Neuronal stem cell (in vitro differentiated cells): ENCODE data around the gene TMCC1.

ENCODE experiments used
- DNase-seq: peaks from one replicate; pipeline ENCODE4 v3.0.0-alpha.2; 2013; ENCODE audit warnings: low spot score
- H2AFZ ChIP-seq: one replicate; pipeline ENCODE4 v1.6.1; 2013; ENCODE audit warnings: mild to moderate bottlenecking, low read length, inconsistent platforms
- H2AK5ac ChIP-seq: 2 replicates; pipeline ENCODE4 v1.6.1; 2013; ENCODE audit warnings: low read depth, mild to moderate bottlenecking, inconsistent platforms, low read length, moderate library complexity, mixed read lengths
- H2BK120ac ChIP-seq: 2 replicates; pipeline ENCODE4 v1.6.1; 2013; ENCODE audit warnings: low read depth, mild to moderate bottlenecking, inconsistent platforms, low read length, moderate library complexity, mixed read lengths
- H2BK12ac ChIP-seq: one replicate; pipeline ENCODE4 v1.6.1; 2013; ENCODE audit warnings: low read length, inconsistent platforms
- H2BK15ac ChIP-seq: 2 replicates; pipeline ENCODE4 v1.6.1; 2013; ENCODE audit warnings: mild to moderate bottlenecking, low read length, inconsistent platforms, mixed read lengths
- H2BK5ac ChIP-seq: one replicate; pipeline ENCODE4 v1.6.1; 2013; ENCODE audit warnings: inconsistent platforms, mild to moderate bottlenecking, low read length, moderate library complexity
- H3K14ac ChIP-seq: one replicate; pipeline ENCODE4 v1.6.1; 2013; ENCODE audit warnings: low read length, inconsistent platforms
- H3K18ac ChIP-seq: 2 replicates; pipeline ENCODE4 v1.6.1; 2013; ENCODE audit warnings: low read length, inconsistent platforms
- H3K23ac ChIP-seq: 2 replicates; pipeline ENCODE4 v1.6.1; 2013; ENCODE audit warnings: low read depth, mild to moderate bottlenecking, mixed read lengths, low read length, inconsistent platforms; ENCODE audit not compliant: poor library complexity
- H3K27ac ChIP-seq: replicated peaks from 3 replicates; pipeline ENCODE4 v1.5.1; 2013; ENCODE audit warnings: low read length, inconsistent platforms
- H3K27me3 ChIP-seq, 3 experiments: 2 replicates each; pipeline ENCODE4 v1.6.1; 2013; ENCODE audit warnings: low read length in 3 of 3, mild to moderate bottlenecking in 2 of 3, inconsistent platforms in 1 of 3, low read depth in 1 of 3, mixed read lengths in 1 of 3, moderate library complexity in 1 of 3; ENCODE audit not compliant: control insufficient read depth in 3 of 3, insufficient read depth in 3 of 3
- H3K36me3 ChIP-seq, 2 donors: replicated peaks in 1 of 2; 2 replicates each; pipeline ENCODE4 v1.6.1; 2013; ENCODE audit warnings: low read length in 2 of 2; ENCODE audit not compliant: control insufficient read depth in 2 of 2, insufficient read depth in 2 of 2
- H3K4ac ChIP-seq: 2 replicates; pipeline ENCODE4 v1.6.1; 2013; ENCODE audit warnings: inconsistent platforms, mild to moderate bottlenecking, low read length, moderate library complexity
- H3K4me1 ChIP-seq, 2 donors: 1 replicate in 1 of 2; 2 replicates in 1 of 2; pipeline ENCODE4 v1.6.1; 2013; ENCODE audit warnings: low read length in 2 of 2, low read depth in 1 of 2; ENCODE audit not compliant: control insufficient read depth in 2 of 2, insufficient read depth in 1 of 2
- H3K4me2 ChIP-seq: one replicate; pipeline ENCODE4 v1.6.1; 2013; ENCODE audit warnings: mild to moderate bottlenecking, low read length, inconsistent platforms; ENCODE audit not compliant: insufficient read depth, poor library complexity, severe bottlenecking
- H3K4me3 ChIP-seq, 2 donors: 2 replicates each; pipeline ENCODE4 v1.5.1; 2013; ENCODE audit warnings: low read length in 2 of 2, mild to moderate bottlenecking in 2 of 2, inconsistent platforms in 1 of 2, moderate library complexity in 1 of 2
- H3K79me1 ChIP-seq: one replicate; pipeline ENCODE4 v1.6.1; 2013; ENCODE audit warnings: low read depth, mild to moderate bottlenecking, inconsistent platforms, low read length, moderate library complexity
- H3K9ac ChIP-seq: one replicate; pipeline ENCODE4 v1.6.1; 2013; ENCODE audit warnings: mild to moderate bottlenecking, low read depth, low read length, inconsistent platforms; ENCODE audit not compliant: poor library complexity
- H3K9me3 ChIP-seq, 2 donors: replicated peaks in 1 of 2; 2 replicates each; pipeline versions ENCODE3 to v1.6.1; 2013; ENCODE audit warnings: low read length in 2 of 2, mild to moderate bottlenecking in 2 of 2, inconsistent platforms in 1 of 2, low read depth in 1 of 2, mixed read lengths in 1 of 2, moderate library complexity in 1 of 2; ENCODE audit not compliant: control insufficient read depth in 2 of 2, insufficient read depth in 1 of 2
- H4K8ac ChIP-seq: one replicate; pipeline ENCODE4 v1.6.1; 2013; ENCODE audit warnings: low read depth, mild to moderate bottlenecking, inconsistent platforms, low read length, moderate library complexity
- H4K91ac ChIP-seq: one replicate; pipeline ENCODE4 v1.6.1; 2013; ENCODE audit warnings: low read length, low read depth, mild to moderate bottlenecking, inconsistent platforms; ENCODE audit not compliant: poor library complexity
- WGBS, 2 donors: extraction: QIAGEN DNeasy Blood & Tissue Kit; methylation state at CpG; one replicate each; pipeline ENCODE4 v1.1.7; 2013; ENCODE audit warnings: missing lambda C conversion rate in 2 of 2, mixed read lengths in 1 of 2; ENCODE audit not compliant: insufficient read length in 2 of 2, insufficient replicate concordance in 1 of 2; ENCODE audit errors: extremely low coverage in 2 of 2; 5-methylcytosine and 5-hydroxymethylcytosine counted together

Gene TMCC1

DNA sequence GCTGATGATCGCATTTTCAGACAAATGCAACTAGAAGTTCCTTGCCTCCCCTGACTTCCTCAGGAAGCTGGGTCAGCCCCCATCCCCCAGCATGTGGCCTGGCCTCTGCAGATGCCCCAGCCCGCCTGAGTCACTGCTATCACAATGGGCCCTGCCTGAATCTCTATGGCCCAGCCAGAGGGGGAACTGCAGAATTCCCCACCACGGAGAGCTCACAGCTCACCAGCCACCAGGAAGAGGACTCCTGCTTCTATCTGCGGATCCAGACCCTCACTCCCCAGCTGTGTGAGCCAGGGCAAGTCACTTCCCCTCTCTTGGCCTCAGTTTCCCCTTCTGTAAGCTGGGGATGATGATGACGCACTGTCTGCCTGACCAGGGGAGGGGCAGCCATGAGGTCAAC is 293.9 kb downstream of the TMCC1 start:
- H3K18ac ChIP-seq: peak overlapping the region; percentile 69
- H2BK15ac ChIP-seq: no peak overlapping the region
- peaks cover 0 to 5% (median under 1%) of the 10 kb centered on the region in 3 experiments for H3K27me3 ChIP-seq
- no peak overlapping the region for H3K23ac ChIP-seq
- no peak overlapping the region for H2BK5ac ChIP-seq
- H2BK120ac ChIP-seq: peak overlapping the region; percentile 0
- H3K9ac ChIP-seq: peak overlapping the region; percentile 51
- H2AK5ac ChIP-seq: peak overlapping the region; percentile 73
- peaks cover 4% of the 10 kb centered on the region for H3K79me1 ChIP-seq
- H2AFZ ChIP-seq: no peak overlapping the region
- H3K27ac ChIP-seq: peak overlapping the region; percentile 13
- no peak overlapping the region for H4K8ac ChIP-seq
- no peak overlapping the region for H2BK12ac ChIP-seq
- H3K9me3 ChIP-seq: peaks cover 0 to 2% of the 10 kb centered on the region in 2 donors
- no peak overlapping the region for H3K4ac ChIP-seq
- peaks cover 51 to 58% of the 10 kb centered on the region in 2 donors for H3K4me1 ChIP-seq
- H3K14ac ChIP-seq: no peak overlapping the region
- no peak for DNase-seq
- H3K4me2 ChIP-seq: no peak overlapping the region
- no peak overlapping the region for H4K91ac ChIP-seq
- H3K4me3 ChIP-seq: no peak overlapping the region
- H3K36me3 ChIP-seq: no peaks in the 10 kb centered on the region
- WGBS, 2 donors: no CpG with 5 or more reads among the region's 5 CpGs

DNA sequence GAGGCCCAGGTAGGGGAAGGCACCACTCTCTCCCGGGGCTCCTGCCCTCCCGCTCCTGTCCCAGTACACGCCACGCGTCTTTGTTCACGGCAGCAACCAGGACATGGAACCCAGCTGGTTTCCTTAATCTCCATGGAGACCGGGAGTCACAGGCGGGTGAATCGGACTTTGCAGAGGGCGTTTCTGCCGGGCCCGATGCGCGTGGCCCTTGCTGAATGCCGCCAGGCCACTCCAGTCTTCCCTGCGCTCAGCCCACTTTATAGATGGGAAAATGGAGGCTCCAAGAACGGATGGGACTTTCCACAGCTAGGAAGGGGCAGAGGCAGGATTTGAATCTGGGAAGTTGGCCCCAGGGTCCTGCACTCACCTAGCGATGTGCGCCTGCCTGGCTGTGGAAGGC is 294.4 kb downstream of the TMCC1 start:
- H3K23ac ChIP-seq: no peak overlapping the region
- H3K27me3 ChIP-seq: peaks cover 0 to under 1% (median 0%) of the 10 kb centered on the region in 3 experiments
- H3K9ac ChIP-seq: no peak overlapping the region
- no peaks in the 10 kb centered on the region for H3K9me3 ChIP-seq
- peaks cover 51 to 61% of the 10 kb centered on the region in 2 donors for H3K4me1 ChIP-seq
- no peak overlapping the region for H3K27ac ChIP-seq
- no peak overlapping the region for H3K4ac ChIP-seq
- no peak overlapping the region for H3K14ac ChIP-seq
- H2BK5ac ChIP-seq: no peak overlapping the region
- H2BK15ac ChIP-seq: no peak overlapping the region
- peak overlapping the region; percentile 69 for H3K18ac ChIP-seq
- no peak overlapping the region for H3K4me3 ChIP-seq
- no peak overlapping the region for H2BK12ac ChIP-seq
- H2AK5ac ChIP-seq: peak overlapping the region; percentile 73
- H2AFZ ChIP-seq: no peak overlapping the region
- no CpG with 5 or more reads among the region's 19 CpGs for WGBS, 2 donors
- DNase-seq: no peak
- no peak overlapping the region for H4K8ac ChIP-seq
- no peak overlapping the region for H2BK120ac ChIP-seq
- no peak overlapping the region for H4K91ac ChIP-seq
- no peaks in the 10 kb centered on the region for H3K36me3 ChIP-seq
- H3K4me2 ChIP-seq: no peak overlapping the region
- H3K79me1 ChIP-seq: peaks cover 3% of the 10 kb centered on the region

DNA sequence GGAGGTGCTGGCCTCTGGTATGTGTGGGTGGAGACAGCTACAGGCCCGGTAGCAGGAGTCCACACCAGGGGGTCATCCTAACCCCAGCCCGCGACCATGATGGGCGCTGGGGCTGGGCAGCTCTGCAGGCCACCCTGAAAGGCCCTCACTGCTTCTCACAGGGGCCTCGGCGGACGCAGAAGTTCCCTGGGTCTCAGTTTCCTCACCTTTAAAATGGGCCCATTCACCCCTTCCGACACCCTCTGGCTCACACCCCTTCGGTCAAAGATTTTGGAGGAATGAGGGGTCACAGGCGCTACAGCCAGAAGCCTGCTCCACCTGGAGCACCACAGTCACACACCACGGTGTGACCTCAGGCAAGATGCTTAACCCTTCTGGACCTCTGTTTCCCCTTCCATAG is 295.0 kb downstream of the TMCC1 start:
- DNase-seq: no peak
- peaks cover 51 to 62% of the 10 kb centered on the region in 2 donors for H3K4me1 ChIP-seq

DNA sequence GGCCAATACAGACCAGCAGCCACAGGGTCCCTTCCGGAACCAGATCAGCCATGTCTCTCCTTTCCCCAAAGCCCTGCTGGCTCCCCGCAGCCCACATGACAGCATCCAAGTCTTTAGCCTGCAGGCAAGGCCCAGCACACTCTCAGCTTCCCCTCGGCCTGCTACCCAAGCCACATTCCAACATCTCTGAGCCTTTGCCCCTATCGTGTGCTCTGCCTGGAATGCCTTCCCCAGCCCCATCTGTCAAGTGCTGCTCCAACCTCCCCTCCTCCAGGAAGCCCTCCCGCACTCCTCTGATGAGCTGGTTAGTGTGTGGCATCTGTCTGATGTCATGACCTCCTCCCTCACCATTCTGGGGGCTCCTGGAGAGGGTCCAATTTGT is 295.5 kb downstream of the TMCC1 start:
- Histone ChIP-seq H2BK15ac (peak overlapping the region; percentile 70), H3K9me3 (no peaks in the 10 kb centered on the region), H2BK5ac (no peak overlapping the region), H3K4ac (no peak overlapping the region), H3K4me2 (no peak overlapping the region), H3K79me1 (no peaks in the 10 kb centered on the region), H4K91ac (no peak overlapping the region), H3K4me3 (no peak overlapping the region), H3K18ac (peak overlapping the region; percentile 2), H2AK5ac (peak overlapping the region; percentile 85), H3K4me1 (peaks cover 51 to 62% of the 10 kb centered on the region in 2 donors), H3K14ac (no peak overlapping the region), H3K27me3 (no peaks in the 10 kb centered on the region), H3K23ac (no peak overlapping the region), H3K9ac (no peak overlapping the region), H2AFZ (peak overlapping the region; percentile 88), H3K27ac (peak overlapping the region; percentile 17), H3K36me3 (no peaks in the 10 kb centered on the region), H2BK120ac (no peak overlapping the region), H4K8ac (no peak overlapping the region), H2BK12ac (no peak overlapping the region)
- WGBS, 2 donors: no CpG with 5 or more reads among the region's 5 CpGs
- no peak for DNase-seq

More for the DNA sequence above, 295.0 kb downstream of the TMCC1 start:
- no peak overlapping the region for H3K4me3 ChIP-seq
- H3K18ac ChIP-seq: no peak overlapping the region
- H4K8ac ChIP-seq: no peak overlapping the region
- H3K4ac ChIP-seq: no peak overlapping the region
- H2BK120ac ChIP-seq: no peak overlapping the region
- no peak overlapping the region for H2AK5ac ChIP-seq
- no peak overlapping the region for H2BK15ac ChIP-seq
- no peak overlapping the region for H2BK5ac ChIP-seq
- whole genome bisulfite sequencing, 2 donors: no CpG with 5 or more reads among the region's 11 CpGs
- no peak overlapping the region for H2AFZ ChIP-seq
- H3K79me1 ChIP-seq: peaks cover 2% of the 10 kb centered on the region
- no peak overlapping the region for H4K91ac ChIP-seq
- H3K4me2 ChIP-seq: no peak overlapping the region
- no peak overlapping the region for H3K14ac ChIP-seq
- no peak overlapping the region for H3K9ac ChIP-seq
- no peak overlapping the region for H3K27ac ChIP-seq
- H2BK12ac ChIP-seq: no peak overlapping the region
- H3K27me3 ChIP-seq: no peaks in the 10 kb centered on the region
- H3K9me3 ChIP-seq: no peaks in the 10 kb centered on the region
- H3K36me3 ChIP-seq: no peaks in the 10 kb centered on the region
- no peak overlapping the region for H3K23ac ChIP-seq
